GM21360 (cell line): Measurements from ENCODE around the gene NDUFB7.

ENCODE experiments used
- ATAC-seq: cut with Tn5 transposase; IDR thresholded peaks from one replicate; pipeline ENCODE4 v1.9.1; 2021; ENCODE audit warnings: mild to moderate bottlenecking, moderate library complexity; ENCODE audit not compliant: unreplicated experiment

Gene NDUFB7

DNA sequence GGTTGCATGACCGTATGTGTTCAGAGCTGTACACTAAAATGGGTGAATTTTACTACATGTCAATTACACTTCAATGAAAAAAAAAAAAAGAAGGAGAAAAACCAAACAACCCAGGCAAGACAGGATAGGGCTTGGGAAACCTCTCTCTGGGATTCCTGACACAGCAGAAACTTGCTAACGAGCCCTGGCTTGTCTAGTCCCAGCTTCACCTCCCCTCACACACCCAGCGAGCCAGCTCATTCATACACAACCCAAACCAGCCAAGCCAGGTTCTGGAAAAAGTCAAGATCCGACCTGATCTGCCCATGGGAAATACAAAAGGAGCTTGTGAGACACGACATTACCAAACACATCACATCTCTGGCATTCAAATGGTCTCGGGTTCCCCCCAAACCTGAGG lies 46.1 kb downstream of the NDUFB7 start:
- no peak for ATAC-seq

DNA sequence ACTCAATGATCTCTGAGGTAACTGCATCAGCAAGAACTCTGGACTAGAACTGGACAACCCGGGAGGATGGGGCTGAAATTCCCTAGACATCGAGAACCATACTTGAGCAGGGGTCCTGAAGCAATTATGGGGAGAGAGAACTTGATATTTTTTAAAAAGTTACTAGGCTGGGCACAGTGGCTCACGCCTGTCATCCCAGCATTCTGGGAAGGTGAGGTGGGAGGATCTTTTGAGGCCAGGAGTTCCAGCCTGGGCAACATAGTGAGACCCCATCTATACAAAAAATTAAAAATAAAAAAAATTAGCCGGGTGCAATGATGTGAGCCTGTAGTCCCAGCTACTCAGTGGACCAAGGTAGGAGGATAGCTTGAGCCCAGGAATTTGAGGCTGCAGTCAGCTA lies 51.3 kb downstream of the NDUFB7 start:
- ATAC-seq, result no peak

DNA sequence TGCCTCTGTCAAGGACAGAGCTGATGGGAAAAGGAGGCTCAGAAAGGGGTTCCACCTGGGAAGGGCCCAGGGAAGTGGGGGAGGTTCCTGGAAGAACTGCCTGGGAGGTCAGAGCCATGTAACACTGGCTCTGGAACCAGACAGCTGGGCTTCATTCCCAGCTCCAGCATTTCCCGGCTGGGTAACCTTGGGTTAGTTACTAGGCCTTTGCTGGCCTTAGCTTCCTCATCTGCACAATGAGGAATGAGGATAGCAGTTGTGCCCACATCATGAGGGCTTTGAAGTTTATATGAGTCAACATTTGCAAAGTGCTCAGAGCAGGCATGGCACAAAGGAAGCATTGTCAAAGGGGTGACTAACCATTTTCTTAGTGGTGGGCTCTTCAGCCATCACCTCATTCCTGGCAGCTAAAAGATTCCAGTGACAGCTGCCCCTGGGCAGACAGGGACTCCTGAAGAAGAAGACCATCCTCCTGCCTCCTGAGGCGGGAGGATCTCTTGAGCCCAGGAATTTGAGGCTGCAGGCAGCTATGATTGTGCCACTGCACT lies 51.9 kb downstream of the NDUFB7 start:
- ATAC-seq, result no peak

DNA sequence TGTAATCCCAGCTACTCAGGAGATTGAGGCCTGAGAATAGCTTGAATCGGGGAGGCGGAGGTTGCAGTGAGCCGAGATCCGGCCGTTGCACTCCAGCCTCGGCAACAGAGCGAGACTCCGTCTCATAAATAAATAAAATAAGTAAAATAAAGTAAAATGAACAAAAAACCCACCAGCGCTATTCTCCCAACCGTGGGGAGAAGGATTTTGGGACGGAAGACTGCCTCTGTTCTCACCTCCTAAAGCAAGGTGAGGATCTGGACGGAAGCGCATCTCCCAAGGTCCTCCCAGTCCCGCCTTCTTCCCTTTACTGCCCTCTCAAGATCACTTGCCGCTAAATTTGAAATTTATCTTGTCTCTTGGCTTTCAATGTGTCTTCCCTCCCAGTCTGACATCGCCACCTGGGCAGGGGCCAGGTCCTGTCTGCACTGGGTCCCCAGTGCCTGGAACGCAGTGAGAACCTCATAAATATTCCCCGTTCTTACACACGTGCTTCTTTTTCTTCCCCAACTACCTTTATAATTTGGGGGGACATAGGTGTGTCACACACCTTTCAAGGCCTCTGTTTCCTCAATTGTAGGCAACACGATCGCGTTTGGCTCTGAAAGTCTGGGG lies 52.5 kb downstream of the NDUFB7 start:
- no peak for ATAC-seq

DNA sequence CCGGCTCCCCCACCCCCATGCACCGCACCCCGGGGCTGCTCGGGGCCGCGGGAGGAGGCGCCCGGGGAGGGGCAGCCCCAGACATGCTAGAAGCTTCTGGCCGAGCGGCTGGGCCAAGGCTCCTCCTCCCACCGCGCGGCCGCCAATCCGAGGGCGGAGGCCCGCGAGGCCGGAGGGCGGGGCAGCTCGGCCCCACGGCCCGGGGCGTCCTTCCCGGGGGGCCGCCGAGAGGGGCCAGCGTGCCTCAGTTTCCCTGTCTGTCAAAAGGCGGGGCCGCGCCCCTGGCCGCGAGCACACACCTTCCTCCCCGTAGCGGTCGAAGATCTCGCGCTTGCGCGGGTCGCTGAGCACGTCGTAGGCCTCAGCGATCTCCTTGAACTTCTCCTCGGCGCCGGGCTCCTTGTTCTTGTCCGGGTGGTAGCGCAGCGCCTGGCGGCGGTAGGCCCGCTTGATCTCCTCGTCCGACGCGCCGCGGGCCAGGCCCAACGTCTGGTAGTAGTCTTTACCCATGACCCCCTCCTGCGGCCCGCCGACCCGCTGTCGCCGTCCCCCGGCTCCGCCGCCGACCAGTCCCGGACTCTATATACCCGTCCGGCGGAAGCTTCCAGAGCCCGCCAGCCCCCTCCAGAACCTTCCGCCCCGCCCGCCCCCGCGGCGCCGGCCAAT lies 53.9 kb downstream of the NDUFB7 start, which contains the start of gene DNAJB1:
Gene DNAJB1, minus strand, starts transcription at position 558 of the 666 bp plus-strand sequence. Its CDS starts 48 bp downstream, at position 510.
- ATAC-seq, result peak; percentile 54

DNA sequence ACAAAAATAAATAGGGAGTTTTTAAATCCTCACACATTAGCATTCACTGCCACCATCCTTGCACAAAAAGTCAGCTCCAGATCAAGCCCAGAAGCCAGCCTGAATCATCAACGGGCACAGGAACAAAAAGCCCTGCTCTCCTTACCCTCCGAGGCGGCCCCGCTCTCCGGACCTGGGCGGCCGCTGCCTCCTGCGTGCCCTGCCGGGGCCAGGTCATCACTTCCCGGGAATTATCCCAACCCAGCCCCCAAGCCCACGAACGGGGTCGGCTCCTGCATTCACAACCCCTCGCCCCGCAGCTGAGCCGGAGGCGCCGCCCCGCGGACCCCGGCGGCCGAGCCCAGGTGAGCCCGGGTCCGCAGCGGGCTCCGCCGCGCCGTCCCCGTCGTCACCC lies 54.4 kb downstream of the NDUFB7 start:
- ATAC-seq, result peak; percentile 6

DNA sequence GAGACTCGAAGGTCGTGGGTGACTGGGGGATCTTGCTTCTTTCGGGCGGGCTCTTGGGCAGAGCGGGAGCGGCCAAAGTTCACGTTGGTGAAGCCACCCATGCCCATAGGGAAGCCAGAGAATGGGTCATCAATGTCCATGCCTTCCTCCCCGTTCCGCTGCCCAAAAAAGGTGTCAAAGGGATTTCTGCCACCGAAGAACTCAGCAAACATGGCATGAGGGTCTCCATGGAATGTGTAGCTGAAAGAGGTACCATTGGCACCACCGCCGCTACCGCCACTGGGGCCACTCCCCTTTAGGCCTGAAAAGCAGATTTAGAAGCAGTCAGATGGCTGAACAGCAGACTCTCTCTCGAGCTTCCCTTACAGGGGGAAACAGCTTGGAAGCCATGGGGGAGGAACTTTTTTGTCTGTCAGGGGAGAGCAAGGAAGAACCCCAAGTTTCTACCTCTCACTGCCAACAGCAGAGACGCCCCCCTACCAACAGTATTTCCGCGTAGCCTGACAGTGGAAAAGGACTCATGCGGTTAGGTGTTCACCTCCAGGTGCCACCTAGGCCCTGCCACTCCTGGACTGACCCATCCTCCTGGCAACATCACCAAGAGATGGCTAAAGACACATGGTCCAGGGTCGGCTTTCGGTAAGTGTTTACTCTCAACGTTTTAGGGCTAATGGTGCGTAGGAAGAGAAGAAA lies 55.0 kb downstream of the NDUFB7 start:
- no peak for ATAC-seq
